NCI-H460 (cell line): ENCODE results near the gene ZNF638. TPM values are rescaled to one million over a fixed set of nuclear protein-coding genes. Genes with fewer than 3 reads are reported as not detected.
"Not testable (repeated sequence)": the region's sequence is repeated elsewhere in the genome, so short reads cannot be mapped to it uniquely, and the experiment has no call there.

Experiments used
- DNase-seq: peaks from one replicate; pipeline ENCODE4 v3.0.0-alpha.2; 2016; ENCODE audit warnings: low read depth; ENCODE audit errors: extremely low read depth
- total RNA-seq: library from RNA; depleted of rRNA; stranded (reverse); fragments of >200 nt; shearing (Covaris generic); gene quantifications from 2 replicates; pipeline ENCODE4 v1.2.3, GENCODE V29; 2014

ZNF638 gene
- total RNA-seq, 1 experiment from 2014 or later: 127 TPM

DNA sequence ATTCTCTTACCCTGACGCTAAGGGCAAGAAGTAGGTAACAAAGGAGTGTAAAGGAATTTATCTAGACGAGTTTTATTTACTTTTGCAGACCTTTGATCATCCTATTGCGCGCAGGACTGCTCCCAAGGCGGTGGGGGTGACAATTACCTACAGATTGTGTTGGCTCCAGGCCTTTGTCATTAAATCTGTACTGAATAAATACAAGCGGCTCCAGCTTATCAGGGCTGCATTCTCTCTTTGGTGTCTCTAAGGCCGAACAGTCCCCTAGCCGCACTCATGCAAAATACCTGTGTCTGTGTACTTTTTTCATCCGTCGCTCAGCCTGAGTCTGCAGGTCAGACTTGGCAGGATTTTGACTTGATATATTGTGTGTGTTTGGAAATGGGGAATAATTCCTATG, 63.9 kb downstream of the ZNF638 start:
- no peak for DNase-seq

- DNase-seq: no peak
These were observed 70.8 kb downstream of the ZNF638 start for GRCh38 chr2:71402427-71402826.

DNA sequence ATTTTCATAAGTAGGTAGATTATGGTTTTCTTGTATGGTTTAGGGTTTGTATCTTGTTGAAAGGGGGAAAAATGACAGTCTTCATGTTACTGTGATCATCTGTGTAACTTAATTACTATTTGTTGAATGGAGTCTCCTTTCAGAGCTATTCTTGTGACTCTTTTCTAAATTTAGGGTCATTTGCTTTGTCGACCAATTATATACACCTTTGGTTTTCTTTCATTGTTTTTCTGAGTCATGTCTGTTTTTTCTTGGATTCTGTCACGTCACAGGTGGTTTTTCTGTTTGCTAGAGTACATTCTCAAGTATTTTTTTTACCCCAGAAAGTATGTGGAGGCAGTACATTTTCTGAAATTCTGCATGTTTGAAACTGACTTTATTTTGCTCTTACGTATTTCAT, 78.0 kb downstream of the ZNF638 start:
- no peak for DNase-seq

- DNase-seq: no peak
These were observed 79.1 kb downstream of the ZNF638 start for GRCh38 chr2:71410696-71411095.

DNA sequence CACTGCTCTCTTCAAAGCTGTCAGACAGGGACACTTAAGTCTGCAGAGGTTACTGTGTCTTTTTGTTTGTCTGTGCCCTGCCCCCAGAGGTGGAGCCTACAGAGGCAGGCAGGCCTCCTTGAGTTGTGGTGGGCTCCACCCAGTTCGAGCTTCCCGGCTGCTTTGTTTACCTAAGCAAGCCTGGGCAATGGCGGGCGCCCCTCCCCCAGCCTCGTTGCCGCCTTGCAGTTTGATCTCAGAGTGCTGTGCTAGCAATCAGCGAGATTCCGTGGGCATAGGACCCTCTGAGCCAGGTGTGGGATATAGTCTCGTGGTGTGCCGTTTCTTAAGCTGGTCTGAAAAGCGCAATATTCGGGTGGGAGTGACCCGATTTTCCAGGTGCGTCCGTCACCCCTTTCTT, 85.3 kb downstream of the ZNF638 start:
- not testable (repeated sequence) for DNase-seq

- DNase-seq: no peak
These were observed 86.0 kb downstream of the ZNF638 start for GRCh38 chr2:71417300-71418202.

- no peak for DNase-seq
These were observed 87.6 kb downstream of the ZNF638 start for GRCh38 chr2:71419145-71419544.

DNA sequence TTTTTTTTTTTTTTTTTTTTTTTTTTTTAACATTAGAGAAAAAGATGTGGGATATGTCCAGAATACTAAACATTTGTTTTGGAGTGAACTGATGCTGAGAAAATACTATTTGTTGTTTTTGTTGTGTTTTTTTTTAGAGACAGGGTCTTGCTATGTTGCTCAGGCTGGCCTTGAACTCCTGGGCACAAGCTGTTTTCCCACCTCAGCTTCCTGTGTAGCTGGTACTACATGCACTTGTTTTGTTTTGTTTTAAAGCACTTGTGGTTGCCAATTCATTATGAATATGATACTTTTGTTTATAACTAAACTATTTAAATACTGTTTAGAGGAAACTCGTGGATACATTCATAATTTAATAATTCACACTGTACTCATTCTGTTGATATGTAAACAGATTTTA, 88.4 kb downstream of the ZNF638 start:
- DNase-seq: no peak

DNA sequence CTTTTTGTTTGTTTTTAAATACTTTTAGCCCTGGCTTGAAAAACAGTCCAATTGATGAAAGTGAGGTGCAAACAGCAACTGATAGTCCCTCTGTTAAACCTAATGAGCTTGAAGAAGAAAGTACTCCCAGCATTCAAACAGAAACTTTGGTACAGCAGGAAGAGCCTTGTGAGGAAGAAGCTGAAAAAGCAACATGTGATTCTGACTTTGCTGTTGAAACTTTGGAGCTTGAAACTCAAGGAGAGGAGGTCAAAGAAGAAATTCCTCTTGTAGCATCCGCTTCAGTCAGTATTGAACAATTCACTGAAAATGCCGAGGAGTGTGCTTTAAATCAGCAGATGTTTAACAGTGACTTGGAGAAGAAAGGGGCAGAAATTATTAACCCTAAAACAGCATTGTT, 91.2 kb downstream of the ZNF638 start:
- DNase-seq: no peak

- no peak for DNase-seq
These were observed 92.3 kb downstream of the ZNF638 start for GRCh38 chr2:71423817-71424420.

GRCh38 chr2:71426721-71427120, 95.1 kb downstream of the ZNF638 start:
- no peak for DNase-seq

DNA sequence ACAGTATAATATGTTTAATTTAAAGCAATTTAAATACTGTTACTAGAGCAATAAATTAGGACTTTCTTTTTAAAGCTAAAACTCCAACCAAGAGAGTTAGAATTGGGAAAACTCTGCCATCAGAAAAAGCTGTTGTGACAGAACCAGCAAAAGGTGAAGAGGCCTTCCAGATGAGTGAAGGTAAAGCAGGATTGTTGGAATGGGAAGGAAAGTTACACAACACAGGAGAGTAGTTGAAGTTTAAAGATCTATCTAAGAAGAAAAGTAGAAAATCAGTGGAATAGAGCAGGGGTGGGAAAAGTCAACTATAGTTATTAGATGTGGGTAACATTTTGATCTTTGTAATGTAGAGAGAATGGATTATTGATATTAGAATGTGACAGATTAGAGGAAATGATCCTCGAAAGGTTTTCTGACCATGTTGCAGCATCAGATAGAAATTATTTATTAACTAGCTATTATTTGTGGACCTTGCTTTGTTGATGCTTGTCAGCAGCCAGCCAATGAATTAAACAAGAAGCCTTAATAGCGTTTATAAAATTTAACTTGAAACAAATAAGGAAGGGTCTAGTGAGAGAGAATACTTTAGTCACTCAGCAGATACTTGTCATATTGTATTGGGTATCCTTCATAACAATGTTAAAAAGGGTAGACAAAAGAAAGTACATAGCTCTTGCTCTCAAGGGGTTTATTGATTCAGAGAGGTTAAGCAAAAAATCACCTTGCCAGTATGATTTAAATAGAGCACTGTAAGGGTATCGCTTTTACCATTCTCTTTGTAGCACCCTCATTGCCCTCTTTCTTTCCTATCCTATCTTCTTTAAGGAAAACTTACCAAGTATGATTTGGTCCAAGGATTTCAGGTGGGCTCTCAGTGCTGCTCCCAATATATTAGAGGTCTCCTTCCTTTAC, 97.1 kb downstream of the ZNF638 start:
- no peak for DNase-seq

DNA sequence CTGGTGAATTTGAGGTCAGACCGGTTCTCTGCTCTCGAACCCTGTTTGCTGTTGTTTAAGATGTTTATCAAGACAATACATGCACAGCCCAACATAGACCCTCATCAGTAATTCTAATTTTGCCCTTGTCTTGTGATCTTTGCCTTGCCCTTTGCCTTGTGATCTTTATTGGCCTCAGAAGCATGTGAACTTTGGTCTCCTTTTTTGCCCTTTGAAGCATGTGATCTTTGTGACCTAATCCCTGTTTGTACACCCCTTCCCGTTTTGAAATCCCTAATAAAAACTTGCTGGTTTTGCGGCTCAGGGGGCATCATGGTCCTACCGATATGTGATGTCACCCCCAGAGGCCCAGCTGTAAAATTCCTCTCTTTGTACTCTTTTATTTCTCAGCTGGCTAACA, 113.6 kb downstream of the ZNF638 start:
- DNase-seq: not testable (repeated sequence)

DNA sequence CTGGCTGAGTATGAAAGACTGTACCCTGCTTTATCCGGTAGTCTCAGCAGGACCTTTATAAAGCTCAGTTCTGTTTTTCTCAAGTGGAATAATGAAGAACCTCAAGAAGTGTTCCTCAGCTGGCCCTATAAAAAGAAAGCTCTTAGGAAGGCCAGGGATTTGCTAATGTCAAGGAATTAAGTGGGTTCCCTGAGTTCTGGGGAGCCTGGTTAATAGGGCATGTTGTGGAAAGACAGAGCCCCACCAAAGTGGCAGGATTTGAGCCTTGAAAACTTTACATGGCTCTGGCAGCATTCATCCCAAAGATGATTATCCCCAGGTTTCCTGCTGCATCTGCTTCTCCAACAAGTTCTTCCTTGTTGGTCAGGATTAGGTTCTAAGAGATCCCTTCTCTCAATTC, 114.9 kb downstream of the ZNF638 start:
- DNase-seq: no peak

GRCh38 chr2:71449343-71449742, 117.8 kb downstream of the ZNF638 start:
- no peak for DNase-seq

DNA sequence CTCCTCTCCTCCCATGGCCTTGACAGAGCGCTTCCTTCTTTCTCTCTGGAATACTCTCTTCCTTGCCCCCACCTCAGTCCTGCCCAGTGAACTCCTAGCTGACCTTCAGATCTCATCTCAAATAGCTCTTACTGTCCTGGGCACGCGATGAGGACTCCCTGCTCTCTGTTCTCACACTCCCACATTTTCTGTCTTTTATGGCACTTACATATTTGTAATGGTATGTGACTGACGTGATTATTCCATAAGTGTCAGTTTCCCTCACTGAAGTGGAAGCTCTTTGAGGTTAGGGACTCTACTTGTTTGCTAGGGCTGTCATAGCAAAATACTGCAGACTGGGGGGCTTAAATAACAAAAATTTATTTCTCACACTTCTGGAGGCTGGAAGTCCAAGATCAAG, 120.1 kb downstream of the ZNF638 start:
- no peak for DNase-seq

GRCh38 chr2:71452565-71452964, 121.0 kb downstream of the ZNF638 start:
- DNase-seq: peak; percentile 25

- peak; percentile 40 for DNase-seq
These were observed 122.0 kb downstream of the ZNF638 start, which contains the start of gene DYSF for GRCh38 chr2:71453404-71454220. TSS of gene DYSF (plus strand) at chr2:71453561.

DNA sequence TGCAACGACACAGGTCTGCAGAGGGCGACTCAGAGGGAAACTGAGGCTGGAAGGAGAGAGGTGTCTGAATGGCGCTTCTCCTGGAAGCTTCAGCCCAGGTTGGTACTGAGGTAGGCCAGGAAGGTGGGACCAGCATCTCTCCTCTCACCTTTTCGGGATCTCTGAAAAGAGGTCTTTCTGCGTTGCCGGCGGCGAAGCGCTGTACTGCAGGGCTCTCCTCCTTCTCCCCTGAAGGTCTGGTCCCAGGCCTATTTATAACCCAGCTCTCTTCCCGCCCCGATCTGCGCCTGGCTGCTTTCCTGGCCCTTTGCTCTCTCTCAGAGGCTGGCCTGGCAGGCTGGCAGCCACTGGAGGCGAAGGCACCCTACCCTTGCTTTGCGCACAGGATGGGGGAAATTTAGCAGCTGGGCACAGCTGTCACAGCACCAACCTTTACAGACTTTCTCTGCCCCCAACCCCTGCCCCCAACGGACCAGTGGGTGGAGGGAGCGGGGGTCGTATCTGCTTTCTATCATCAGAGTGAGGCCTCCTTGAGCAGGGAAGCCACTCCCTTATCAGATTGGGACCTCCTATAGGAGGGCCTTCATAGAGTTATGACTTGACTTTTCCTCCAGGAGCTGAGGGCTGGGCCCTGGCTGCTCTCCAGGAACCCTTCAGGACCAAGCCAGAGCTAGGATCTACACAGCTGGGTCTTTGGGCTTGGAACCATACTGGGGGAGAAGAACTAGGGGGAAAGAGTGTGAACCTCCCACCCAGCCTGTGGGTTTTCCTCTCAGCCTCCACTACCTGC, 122.8 kb downstream of the ZNF638 start:
- no peak for DNase-seq
